Measurements from ENCODE around the gene YKT6.

YKT6 gene

DNA sequence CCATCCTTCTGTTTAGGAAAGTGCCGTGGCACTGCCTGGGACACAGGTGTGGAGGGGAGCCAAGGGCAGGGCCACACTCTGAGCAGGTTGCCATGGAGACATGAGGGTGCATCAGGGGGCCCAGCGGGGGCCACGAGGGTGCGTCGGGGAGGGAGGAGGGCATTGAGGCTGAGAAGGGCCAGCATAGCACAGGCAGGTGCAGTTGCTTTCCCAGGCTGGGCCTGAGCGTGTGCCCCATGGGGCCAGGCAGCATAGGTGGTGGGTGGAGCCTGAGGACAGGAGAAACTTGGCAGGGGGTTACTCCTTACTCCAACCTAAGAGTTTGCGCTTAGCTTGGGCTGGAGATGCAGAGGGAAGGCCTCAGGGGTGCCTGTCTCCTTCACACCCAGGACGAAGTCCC, 15.2 kb downstream of the YKT6 start:
- Mint-ChIP-seq H3K4me3 (no peak overlapping the region), H3K27ac (no peak overlapping the region), H3K36me3 (ENCODE audit: low read depth) (peaks cover 14% of the 10 kb centered on the region), H3K9me3 (no peaks in the 10 kb centered on the region), H3K27me3 (ENCODE audit: low read depth) (no peaks in the 10 kb centered on the region), H3K4me1 (ENCODE audit: low read depth) (peaks cover 2% of the 10 kb centered on the region)

DNA sequence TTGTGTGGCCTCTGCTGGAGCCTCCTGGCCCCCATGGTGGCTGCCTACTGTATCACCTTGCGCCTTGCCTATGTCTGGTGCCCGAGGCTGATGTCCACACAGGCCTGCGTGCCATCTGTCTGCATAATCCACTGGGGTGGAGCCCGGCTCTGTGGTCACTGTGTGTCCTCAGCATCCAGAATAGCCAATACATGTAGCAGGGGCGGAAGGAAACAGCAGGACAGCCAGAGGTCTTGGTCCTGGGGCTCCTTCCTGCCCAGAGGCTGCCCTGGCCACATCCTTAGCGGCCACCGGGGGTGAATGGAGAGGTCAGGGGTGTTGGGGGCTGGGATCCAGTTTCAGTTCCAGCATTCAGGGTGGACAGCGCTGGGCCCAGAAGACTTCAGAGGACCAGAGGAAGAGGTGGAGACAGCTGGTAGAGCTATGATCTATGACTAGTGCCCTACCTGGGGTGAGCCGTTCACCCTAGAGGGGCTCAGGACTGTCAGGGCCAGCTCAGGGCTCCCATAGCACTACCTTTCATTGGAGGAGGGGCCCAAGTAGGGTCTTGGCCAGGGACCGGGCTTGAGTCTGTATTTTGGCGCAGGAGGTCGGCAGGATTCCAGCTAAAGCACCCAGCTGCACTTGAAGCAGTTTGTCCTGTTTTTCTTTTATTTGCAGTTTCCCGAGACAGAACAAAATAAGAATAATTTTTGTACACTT, 15.9 kb downstream of the YKT6 start:
- Mint-ChIP-seq H3K4me1 (ENCODE audit: low read depth) (peaks cover 2% of the 10 kb centered on the region), H3K27ac (no peak overlapping the region), H3K9me3 (no peaks in the 10 kb centered on the region), H3K36me3 (ENCODE audit: low read depth) (peaks cover 12% of the 10 kb centered on the region), H3K4me3 (no peak overlapping the region), H3K27me3 (ENCODE audit: low read depth) (no peaks in the 10 kb centered on the region)

DNA sequence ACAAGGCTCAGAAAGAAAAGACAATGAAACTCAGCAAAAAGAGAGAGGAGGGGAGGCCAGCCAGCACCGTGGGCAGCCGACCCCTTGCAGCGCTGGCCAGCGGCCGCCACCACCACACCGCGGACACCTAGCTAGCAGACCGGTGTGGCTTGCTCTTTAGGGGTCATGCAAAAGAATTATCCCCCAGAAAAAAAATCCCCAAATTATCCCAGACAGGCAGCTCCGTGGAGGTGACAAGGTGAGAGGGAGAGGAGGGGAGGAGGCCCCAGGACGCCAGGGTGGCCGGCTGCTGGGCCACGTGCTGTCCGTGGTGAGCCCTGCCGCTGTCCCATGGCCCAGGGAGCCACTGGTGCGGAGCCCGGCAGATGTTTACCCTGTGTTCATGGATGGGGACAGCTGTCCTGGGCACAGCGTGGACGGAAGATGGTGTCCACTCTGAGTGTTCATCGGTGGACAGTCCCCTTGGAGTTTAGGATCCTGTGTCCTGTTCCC, 16.5 kb downstream of the YKT6 start:
- Mint-ChIP-seq H3K4me3 (no peak overlapping the region), H3K9me3 (no peaks in the 10 kb centered on the region), H3K36me3 (ENCODE audit: low read depth) (peaks cover 9% of the 10 kb centered on the region), H3K27me3 (ENCODE audit: low read depth) (no peaks in the 10 kb centered on the region), H3K4me1 (ENCODE audit: low read depth) (peaks cover 2% of the 10 kb centered on the region), H3K27ac (no peak overlapping the region)

DNA sequence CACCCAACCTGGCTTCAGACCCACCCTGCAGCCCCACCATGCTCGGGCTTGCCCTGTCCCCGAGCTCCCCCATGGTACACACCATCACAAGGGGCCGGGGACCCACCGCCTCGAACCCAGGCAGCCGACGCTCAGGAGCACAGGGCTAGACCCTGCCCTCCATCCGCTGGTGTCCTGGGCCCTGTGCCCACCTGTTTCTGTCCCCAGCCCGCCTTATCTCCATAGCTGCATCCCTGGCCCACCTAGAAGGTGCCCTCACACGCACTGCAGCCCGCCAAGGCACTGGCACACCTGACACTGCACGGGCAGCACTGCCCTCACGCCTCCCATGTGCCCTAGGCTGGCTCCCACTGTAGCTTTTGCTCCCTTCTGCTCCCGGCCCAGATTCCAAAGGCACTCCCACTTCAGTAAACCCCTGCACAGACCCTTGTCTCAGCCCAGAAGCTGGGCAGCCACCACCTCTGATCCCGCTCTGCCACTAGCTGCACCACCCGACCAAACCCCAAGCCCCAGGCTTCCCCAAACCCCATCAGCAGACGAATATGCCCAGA, 17.1 kb downstream of the YKT6 start:
- no peak overlapping the region for H3K4me3 Mint-ChIP-seq
- H3K27ac Mint-ChIP-seq: no peak overlapping the region
- peaks cover 5% of the 10 kb centered on the region for H3K36me3 Mint-ChIP-seq (ENCODE audit: low read depth)
- no peaks in the 10 kb centered on the region for H3K27me3 Mint-ChIP-seq (ENCODE audit: low read depth)
- no peaks in the 10 kb centered on the region for H3K9me3 Mint-ChIP-seq
- peaks cover 2% of the 10 kb centered on the region for H3K4me1 Mint-ChIP-seq (ENCODE audit: low read depth)

DNA sequence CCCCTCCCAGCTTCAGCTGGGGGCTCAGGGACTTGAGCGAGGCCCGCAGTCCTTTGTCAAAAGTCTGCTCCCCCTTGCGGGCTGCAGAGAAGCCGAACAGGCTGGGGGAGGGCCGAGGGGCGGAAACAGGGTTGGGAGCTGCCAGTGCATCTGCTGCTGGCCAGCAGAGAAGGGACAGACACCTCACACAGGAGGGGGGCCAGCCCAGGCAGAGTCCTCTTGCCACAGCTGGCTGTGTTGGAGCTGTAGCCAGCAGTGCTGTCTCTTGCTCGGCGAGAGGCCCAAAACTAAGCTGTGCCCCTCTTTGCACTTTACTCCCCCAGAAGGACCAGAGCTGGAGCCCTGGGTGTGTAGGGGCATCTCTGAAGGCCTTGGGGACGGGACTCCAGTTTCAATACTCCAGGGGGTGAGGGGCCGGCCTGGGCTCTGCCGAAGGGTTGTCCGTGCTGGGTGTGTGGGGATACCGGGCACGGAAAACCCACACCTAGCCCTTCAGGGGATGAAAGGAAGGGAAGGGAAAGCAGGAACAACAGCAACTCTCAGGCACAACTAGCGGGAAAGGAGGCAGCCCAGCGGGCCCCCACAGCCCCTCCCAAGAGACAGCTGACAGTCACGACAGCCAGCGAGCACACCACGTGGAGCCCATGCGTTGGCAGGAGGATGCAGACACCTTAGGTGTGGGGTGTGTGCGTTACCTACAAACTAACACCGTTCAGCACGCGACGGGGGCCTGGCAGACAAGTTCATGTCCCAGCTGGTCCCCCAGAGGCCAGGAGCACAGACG, 17.8 kb downstream of the YKT6 start:
- no peaks in the 10 kb centered on the region for H3K27me3 Mint-ChIP-seq (ENCODE audit: low read depth)
- peaks cover 5% of the 10 kb centered on the region for H3K36me3 Mint-ChIP-seq (ENCODE audit: low read depth)
- H3K9me3 Mint-ChIP-seq: no peaks in the 10 kb centered on the region
- H3K4me1 Mint-ChIP-seq (ENCODE audit: low read depth): peaks cover 2% of the 10 kb centered on the region
- no peak overlapping the region for H3K4me3 Mint-ChIP-seq
- no peak overlapping the region for H3K27ac Mint-ChIP-seq

DNA sequence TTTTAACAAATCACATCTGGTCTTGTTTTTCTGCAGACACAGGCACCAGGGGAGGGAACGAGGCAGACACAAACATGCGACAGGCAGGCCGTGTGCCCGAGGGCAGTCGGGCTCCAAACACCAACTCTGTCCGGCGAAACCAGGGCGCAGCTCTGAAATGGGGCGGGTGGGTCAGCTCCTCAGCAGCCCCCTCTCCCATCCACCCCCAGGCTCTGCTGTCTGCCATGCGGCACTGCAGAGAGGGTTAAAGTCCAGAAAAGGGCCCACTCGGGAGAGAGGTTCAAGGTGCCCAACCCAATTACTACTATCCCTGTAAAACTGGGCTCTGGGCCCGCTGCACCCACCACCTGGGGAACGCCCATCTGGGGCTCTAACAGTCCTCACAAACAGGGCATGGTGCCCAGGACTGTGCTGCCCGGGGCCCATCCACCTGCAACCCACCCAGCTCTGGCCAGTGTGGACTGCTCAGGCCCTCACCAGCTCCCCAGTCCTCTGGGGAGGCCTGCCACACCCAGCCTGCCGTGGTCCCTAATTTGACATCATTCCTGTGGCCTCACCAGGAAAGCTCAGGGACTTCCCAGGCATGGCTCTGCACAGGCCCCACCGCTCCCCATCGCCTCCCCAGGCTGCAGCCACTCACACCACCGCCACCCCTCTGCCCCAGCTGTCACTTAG, 18.7 kb downstream of the YKT6 start:
- H3K27ac Mint-ChIP-seq: no peak overlapping the region
- H3K36me3 Mint-ChIP-seq (ENCODE audit: low read depth): peaks cover under 1% of the 10 kb centered on the region
- no peaks in the 10 kb centered on the region for H3K9me3 Mint-ChIP-seq
- no peaks in the 10 kb centered on the region for H3K27me3 Mint-ChIP-seq (ENCODE audit: low read depth)
- no peaks in the 10 kb centered on the region for H3K4me1 Mint-ChIP-seq (ENCODE audit: low read depth)
- no peak overlapping the region for H3K4me3 Mint-ChIP-seq

DNA sequence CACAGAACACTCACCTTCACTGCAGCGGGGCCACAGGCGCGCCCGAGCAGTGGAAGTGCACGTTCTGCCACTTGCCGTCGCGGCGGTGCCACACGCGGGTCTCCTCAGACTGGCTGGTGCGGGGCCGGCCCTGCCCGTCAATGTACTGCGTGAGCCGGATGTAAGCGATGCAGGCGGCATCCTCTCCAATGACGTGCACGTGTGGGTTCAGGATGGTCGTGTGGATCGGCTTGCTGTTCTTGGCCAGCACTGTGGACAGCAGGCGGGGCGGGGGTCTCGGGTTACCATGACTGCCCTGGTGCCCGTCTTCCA, 19.2 kb downstream of the YKT6 start:
- Mint-ChIP-seq H3K9me3 (no peaks in the 10 kb centered on the region), H3K4me1 (ENCODE audit: low read depth) (no peaks in the 10 kb centered on the region), H3K27ac (no peak overlapping the region), H3K4me3 (no peak overlapping the region), H3K27me3 (ENCODE audit: low read depth) (no peaks in the 10 kb centered on the region), H3K36me3 (ENCODE audit: low read depth) (no peaks in the 10 kb centered on the region)

DNA sequence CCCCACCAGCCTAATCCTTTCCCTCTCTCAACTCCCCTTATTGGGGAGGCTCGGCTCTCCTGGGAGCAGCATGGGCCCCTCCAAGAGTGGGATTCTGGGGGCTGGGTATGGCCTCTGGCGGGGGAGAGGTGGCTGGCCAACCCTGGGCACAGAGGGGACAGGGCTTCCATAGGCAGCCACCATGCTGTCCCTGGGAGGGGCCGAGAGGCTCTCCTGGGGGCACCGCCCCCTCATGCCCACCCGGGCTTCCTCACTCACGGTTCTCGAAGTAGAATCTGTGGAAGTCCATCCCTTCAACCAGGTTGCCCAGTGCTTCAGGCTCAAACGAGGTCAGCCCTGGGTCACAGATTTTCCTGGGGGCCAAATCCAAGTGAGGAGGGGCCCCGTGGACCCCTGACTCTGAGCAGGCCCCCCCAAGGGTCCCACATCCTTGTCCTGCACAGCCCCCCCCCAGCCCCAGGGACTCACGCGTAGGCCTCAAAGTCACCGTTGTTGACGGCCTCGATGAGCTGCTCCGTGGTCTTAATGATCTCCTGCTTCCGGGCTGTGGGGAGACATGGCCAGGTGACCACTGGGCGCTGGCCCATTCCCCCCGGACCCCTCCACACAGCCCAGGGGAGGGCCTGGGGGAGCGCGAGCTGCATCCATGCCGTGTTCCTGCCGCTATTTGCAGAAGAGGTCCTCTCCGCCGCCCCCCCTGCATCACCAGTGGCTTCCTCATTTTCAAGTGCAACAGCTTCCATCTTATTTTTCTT, 19.8 kb downstream of the YKT6 start:
- Mint-ChIP-seq H3K9me3 (no peaks in the 10 kb centered on the region), H3K4me1 (ENCODE audit: low read depth) (no peaks in the 10 kb centered on the region), H3K27ac (no peak overlapping the region), H3K36me3 (ENCODE audit: low read depth) (no peaks in the 10 kb centered on the region), H3K27me3 (ENCODE audit: low read depth) (no peaks in the 10 kb centered on the region), H3K4me3 (no peak overlapping the region)

DNA sequence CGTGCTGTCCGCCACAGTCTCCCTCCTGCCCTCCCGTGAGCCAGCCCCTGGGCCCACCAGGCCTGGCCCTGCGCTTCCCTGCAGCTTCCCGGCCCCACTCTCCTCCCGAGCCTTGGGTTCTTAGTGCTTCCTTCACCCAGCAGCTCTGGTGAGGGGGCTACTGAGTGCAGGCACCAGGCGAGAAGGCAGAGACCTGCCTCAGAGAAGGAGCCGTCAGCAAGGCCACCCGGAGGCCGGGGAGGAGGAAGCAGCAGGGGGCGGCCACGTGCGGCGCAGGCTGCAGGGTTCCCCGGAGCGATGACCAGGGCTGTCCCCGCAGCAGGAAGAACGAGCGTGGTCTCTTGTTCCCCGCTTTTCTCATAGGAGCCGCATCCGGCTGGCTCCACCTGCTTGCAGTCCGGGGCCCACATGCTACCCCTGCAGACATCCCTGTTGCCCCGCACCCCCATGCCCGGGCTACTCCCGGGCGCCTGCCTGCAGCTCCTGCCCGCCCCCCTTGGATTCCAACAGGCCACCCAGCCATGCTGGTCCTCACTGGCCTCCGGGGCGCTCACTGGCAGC, 20.5 kb downstream of the YKT6 start:
- Mint-ChIP-seq H3K9me3 (no peaks in the 10 kb centered on the region), H3K27me3 (ENCODE audit: low read depth) (no peaks in the 10 kb centered on the region), H3K4me1 (ENCODE audit: low read depth) (no peaks in the 10 kb centered on the region), H3K4me3 (no peak overlapping the region), H3K36me3 (ENCODE audit: low read depth) (no peaks in the 10 kb centered on the region), H3K27ac (no peak overlapping the region)

DNA sequence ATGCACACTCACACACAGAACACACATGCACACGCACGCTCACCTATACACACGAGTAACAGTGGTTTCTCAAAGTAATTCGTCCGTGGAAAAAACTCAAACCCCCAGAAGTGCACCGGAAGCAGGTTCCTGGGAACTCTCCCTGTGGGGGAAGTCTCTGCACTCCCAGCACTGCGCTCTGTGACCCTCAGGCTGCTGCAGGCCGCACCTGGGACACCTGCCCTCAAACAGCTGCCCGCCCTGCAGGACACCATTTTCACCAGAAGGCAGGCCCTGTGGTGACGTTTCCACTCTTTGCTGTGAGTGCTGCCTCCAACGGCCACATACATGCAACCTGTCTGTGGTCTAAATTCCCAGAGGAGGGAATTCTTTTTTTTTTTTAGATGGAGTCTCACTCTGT, 21.3 kb downstream of the YKT6 start:
- Mint-ChIP-seq H3K27me3 (ENCODE audit: low read depth) (no peaks in the 10 kb centered on the region), H3K4me1 (ENCODE audit: low read depth) (no peaks in the 10 kb centered on the region), H3K27ac (no peak overlapping the region), H3K36me3 (ENCODE audit: low read depth) (no peaks in the 10 kb centered on the region), H3K4me3 (no peak overlapping the region), H3K9me3 (no peaks in the 10 kb centered on the region)

DNA sequence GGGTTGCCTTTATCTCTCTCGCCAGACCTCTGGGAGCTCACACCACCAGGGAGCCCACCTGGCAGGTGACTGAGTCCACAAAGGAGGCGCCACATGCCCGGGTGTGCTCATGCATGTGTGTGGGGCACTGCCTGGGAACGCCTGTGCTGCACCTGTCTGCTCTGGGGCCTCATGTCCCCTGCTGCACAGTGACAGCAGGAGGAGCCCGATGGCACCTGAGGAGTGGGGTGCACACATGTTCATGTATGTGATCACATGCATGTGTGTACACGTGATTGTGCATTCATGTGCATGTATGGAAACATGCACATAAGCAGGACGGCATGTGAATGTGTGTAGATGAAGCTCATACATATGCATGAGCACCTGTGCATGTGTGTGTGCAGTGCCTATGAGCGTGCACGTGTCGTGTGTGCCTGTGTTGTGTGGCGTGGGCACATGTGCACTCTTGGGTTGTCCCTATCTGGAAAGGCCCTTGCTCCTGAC, 22.0 kb downstream of the YKT6 start:
- no peaks in the 10 kb centered on the region for H3K36me3 Mint-ChIP-seq (ENCODE audit: low read depth)
- H3K4me1 Mint-ChIP-seq (ENCODE audit: low read depth): no peaks in the 10 kb centered on the region

DNA sequence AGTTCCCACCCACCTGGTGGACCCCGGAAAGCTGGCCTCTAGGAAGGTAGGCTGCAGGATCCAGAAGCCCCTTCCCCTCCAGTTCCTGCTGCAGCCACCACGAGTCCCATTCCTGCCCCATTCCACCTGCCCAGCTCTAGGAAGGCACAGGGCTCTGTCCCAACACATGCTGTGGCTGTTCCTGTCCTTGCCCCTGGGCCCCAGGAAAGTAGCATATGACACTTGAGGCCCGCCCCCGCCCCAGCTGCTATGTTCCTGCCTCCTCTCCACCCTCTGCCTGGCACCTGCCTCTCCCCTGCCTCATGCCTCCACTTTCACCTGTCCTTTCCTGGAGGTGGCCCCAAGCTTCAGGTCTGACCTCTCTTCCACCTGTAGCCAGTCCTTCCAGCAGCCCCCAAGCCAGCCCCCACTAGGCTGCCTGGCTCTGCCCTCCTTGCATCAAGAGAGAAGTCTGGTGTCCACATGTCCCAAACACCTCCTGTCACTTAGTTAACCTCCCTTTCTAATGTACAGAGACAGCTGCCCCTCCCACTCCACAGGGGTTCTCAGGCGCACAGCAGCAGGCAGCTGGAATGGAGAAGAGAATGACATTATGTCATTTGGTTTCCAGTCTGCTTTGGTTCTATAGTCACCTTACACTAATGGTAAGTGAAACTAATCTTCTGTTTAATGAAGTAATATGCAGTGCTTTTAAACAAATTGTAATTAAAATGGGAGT, 22.7 kb downstream of the YKT6 start:
- no peaks in the 10 kb centered on the region for H3K4me1 Mint-ChIP-seq (ENCODE audit: low read depth)
- H3K27me3 Mint-ChIP-seq (ENCODE audit: low read depth): no peaks in the 10 kb centered on the region
- H3K4me3 Mint-ChIP-seq: no peak overlapping the region
- no peak overlapping the region for H3K27ac Mint-ChIP-seq
- H3K9me3 Mint-ChIP-seq: no peaks in the 10 kb centered on the region
- H3K36me3 Mint-ChIP-seq (ENCODE audit: low read depth): no peaks in the 10 kb centered on the region

More for the DNA sequence above, 22.0 kb downstream of the YKT6 start:
- Mint-ChIP-seq H3K4me3 (no peak overlapping the region), H3K27ac (no peak overlapping the region), H3K27me3 (ENCODE audit: low read depth) (no peaks in the 10 kb centered on the region), H3K9me3 (no peaks in the 10 kb centered on the region)

DNA sequence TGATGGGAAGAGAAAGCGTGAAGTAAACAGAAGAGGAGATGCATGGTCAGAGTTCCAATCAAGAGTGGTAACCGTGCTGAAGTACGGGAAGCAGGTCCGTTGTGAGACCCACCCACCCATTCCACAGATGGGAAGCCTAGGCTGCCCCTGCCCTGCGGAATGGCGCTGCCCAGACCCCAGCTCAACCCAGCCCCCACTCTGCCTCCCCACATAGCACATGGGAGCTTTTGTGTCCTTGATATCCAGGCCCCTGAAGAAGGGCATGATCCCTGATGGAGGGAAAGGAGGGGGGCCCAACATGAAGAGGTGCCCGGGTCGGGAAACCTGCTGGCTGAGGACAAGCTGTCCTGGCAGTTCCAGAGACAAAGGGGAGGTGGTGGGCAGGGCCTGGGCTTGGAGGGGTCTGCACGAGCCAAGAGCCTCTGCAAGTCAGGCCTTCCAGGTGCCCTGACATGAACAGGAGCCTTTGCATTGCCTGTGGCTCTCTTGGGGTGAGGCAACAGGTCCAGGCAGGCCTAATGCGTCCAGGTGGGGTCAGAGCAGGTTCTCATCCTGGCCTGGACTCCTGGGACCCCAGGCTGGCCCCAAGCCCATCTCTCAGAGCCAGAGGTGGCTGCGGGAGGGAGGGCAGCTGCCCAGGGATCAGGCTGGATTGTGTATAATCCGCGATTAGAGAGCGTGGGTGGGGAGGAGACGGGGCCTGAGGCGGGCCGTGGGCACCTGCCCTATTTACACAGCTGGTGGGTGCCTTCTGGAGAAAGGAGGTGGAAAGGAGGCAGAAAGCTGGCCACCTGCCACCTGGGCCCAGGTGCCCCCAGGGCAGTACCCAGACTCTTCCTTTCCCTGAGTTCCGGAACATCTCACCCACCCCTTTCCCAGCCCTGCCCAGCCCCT, 23.5 kb downstream of the YKT6 start:
- Mint-ChIP-seq H3K27ac (no peak overlapping the region), H3K9me3 (no peaks in the 10 kb centered on the region), H3K4me3 (no peak overlapping the region), H3K36me3 (ENCODE audit: low read depth) (no peaks in the 10 kb centered on the region), H3K27me3 (ENCODE audit: low read depth) (no peaks in the 10 kb centered on the region), H3K4me1 (ENCODE audit: low read depth) (no peaks in the 10 kb centered on the region)

Data from T-helper 1 cell treated with Interleukin-12 subunit alpha and Interleukin-12 subunit beta and Interleukin-4 antibody, amounts not matched to agents 30 μg/mL and 1 μg/mL, for 36 hours (primary cell).